ENCODE data around the gene OR4N2. TPM values are rescaled to one million over a fixed set of nuclear protein-coding genes. Genes with fewer than 3 reads are reported as not detected.
"Not testable (repeated sequence)": the region's sequence is repeated elsewhere in the genome, so short reads cannot be mapped to it uniquely, and the experiment has no call there.

The OR4N2 gene
- total RNA-seq = not detected

GRCh38 chr14:19803470-19803869 lies at the start of gene OR4N2:
TSS of gene OR4N2 (plus strand) at chr14:19803770. CDS start at chr14:19827449, 23,679 bp downstream.
- H3K36me3 ChIP-seq; H3K4me3 ChIP-seq; H3K9me3 ChIP-seq; H3K4me1 ChIP-seq; DNase-seq (ENCODE audit: extremely low spot score); H3K27ac ChIP-seq (replicated peaks in 1 of 4); intact Hi-C loops (cut with DNase I): not testable (repeated sequence)
- 67% methylated on average over 1 of the region's 1 CpG for WGBS
- peaks cover 0 to 10% (median 0%) of the 10 kb centered on the region in 4 donors for H3K27me3 ChIP-seq

GRCh38 chr14:19754172-19754571 lies 49.4 kb upstream of the OR4N2 start:
- no peak for TF ChIP-seq POLR2AphosphoS5 (IDR thresholded peaks at IDR 0.05)
- TF ChIP-seq CTCF (IDR thresholded peaks at IDR 0.05) = no peak
- no peak for TF ChIP-seq POLR2A (IDR thresholded peaks at IDR 0.05; ENCODE audit: low read depth)
- no peak for TF ChIP-seq EP300 (IDR thresholded peaks at IDR 0.05)
- Histone ChIP-seq H3K27ac (replicated peaks in 1 of 4) (no peak overlapping the region), H3K4me1 (no peaks in the 10 kb centered on the region), H3K9me3 (no peaks in the 10 kb centered on the region), H3K36me3 (no peaks in the 10 kb centered on the region), H3K4me3 (no peak overlapping the region), H3K27me3 (no peaks in the 10 kb centered on the region)
- 26% methylated on average over 2 of the region's 2 CpGs for whole genome bisulfite sequencing
- DNase-seq (ENCODE audit: extremely low spot score) = no peak
- intact Hi-C loops (cut with DNase I) = no loop called here

GRCh38 chr14:19771491-19771890 lies 32.1 kb upstream of the OR4N2 start:
- DNase-seq (ENCODE audit: extremely low spot score); H3K9me3 ChIP-seq; intact Hi-C loops (cut with DNase I); H3K4me3 ChIP-seq; H3K4me1 ChIP-seq; H3K27ac ChIP-seq (replicated peaks in 1 of 4); H3K27me3 ChIP-seq; H3K36me3 ChIP-seq: not testable (repeated sequence)
- WGBS = 37% methylated on average over 3 of the region's 3 CpGs

- H3K4me1 ChIP-seq = no peaks in the 10 kb centered on the region
- H3K36me3 ChIP-seq = no peaks in the 10 kb centered on the region
- TF ChIP-seq POLR2A (IDR thresholded peaks at IDR 0.05; ENCODE audit: low read depth) (no peak), CTCF (IDR thresholded peaks at IDR 0.05) (no peak), EP300 (IDR thresholded peaks at IDR 0.05) (no peak), POLR2AphosphoS5 (IDR thresholded peaks at IDR 0.05) (no peak)
- intact Hi-C loops (cut with DNase I) = no loop called here
- 96% methylated on average over 1 of the region's 1 CpG for WGBS
- no peak overlapping the region for H3K27ac ChIP-seq (replicated peaks in 1 of 4)
- H3K9me3 ChIP-seq = peaks cover 0 to 8% (median 3%) of the 10 kb centered on the region in 4 donors
- DNase-seq (ENCODE audit: extremely low spot score) = no peak
- H3K4me3 ChIP-seq = no peak overlapping the region
- H3K27me3 ChIP-seq = no peaks in the 10 kb centered on the region
Measured at GRCh38 chr14:19771895-19772430, 31.6 kb upstream of the OR4N2 start.

GRCh38 chr14:19772454-19772853 lies 31.1 kb upstream of the OR4N2 start:
- 47% methylated on average over 2 of the region's 2 CpGs for WGBS
- H3K4me1 ChIP-seq; H3K36me3 ChIP-seq; DNase-seq (ENCODE audit: extremely low spot score); H3K27ac ChIP-seq (replicated peaks in 1 of 4); intact Hi-C loops (cut with DNase I); H3K27me3 ChIP-seq; H3K4me3 ChIP-seq; H3K9me3 ChIP-seq: not testable (repeated sequence)

- H3K36me3 ChIP-seq; H3K9me3 ChIP-seq; H3K27ac ChIP-seq (replicated peaks in 1 of 4); DNase-seq (ENCODE audit: extremely low spot score); H3K27me3 ChIP-seq; H3K4me1 ChIP-seq; intact Hi-C loops (cut with DNase I); H3K4me3 ChIP-seq: not testable (repeated sequence)
- 11% methylated on average over 1 of the region's 1 CpG for WGBS
Measured at GRCh38 chr14:19773204-19773603, 30.4 kb upstream of the OR4N2 start, which contains the start of gene OR4M1. TSS of gene OR4M1 (plus strand) at chr14:19773504. CDS start at chr14:19780323, 6,819 bp downstream.

GRCh38 chr14:19775587-19775986 lies 28.0 kb upstream of the OR4N2 start:
- Histone ChIP-seq H3K27me3 (no peaks in the 10 kb centered on the region), H3K4me3 (no peak overlapping the region), H3K27ac (replicated peaks in 1 of 4) (no peak overlapping the region), H3K4me1 (no peaks in the 10 kb centered on the region), H3K36me3 (no peaks in the 10 kb centered on the region), H3K9me3 (peaks cover 0 to 8% (median 3%) of the 10 kb centered on the region in 4 donors)
- TF ChIP-seq EP300 (IDR thresholded peaks at IDR 0.05) = no peak
- TF ChIP-seq CTCF (IDR thresholded peaks at IDR 0.05) = no peak
- TF ChIP-seq POLR2AphosphoS5 (IDR thresholded peaks at IDR 0.05) = no peak
- no peak for TF ChIP-seq POLR2A (IDR thresholded peaks at IDR 0.05; ENCODE audit: low read depth)
- no peak for DNase-seq (ENCODE audit: extremely low spot score)
- 73% methylated on average over 1 of the region's 1 CpG for WGBS
- intact Hi-C loops (cut with DNase I) = no loop called here

GRCh38 chr14:19785848-19786247 lies 17.7 kb upstream of the OR4N2 start:
- H3K36me3 ChIP-seq; DNase-seq (ENCODE audit: extremely low spot score); H3K4me1 ChIP-seq; intact Hi-C loops (cut with DNase I); H3K4me3 ChIP-seq; H3K27ac ChIP-seq (replicated peaks in 1 of 4); H3K9me3 ChIP-seq; H3K27me3 ChIP-seq: not testable (repeated sequence)
- 82% methylated on average over 16 of the region's 16 CpGs for WGBS

GRCh38 chr14:19787318-19787717 lies 16.3 kb upstream of the OR4N2 start:
- H3K36me3 ChIP-seq; H3K4me3 ChIP-seq; DNase-seq (ENCODE audit: extremely low spot score); intact Hi-C loops (cut with DNase I); H3K27me3 ChIP-seq; H3K9me3 ChIP-seq; H3K4me1 ChIP-seq; H3K27ac ChIP-seq (replicated peaks in 1 of 4): not testable (repeated sequence)
- 70% methylated on average over 6 of the region's 6 CpGs for WGBS

Measured in esophagus muscularis mucosa (tissue), 4 donors.